Endothelial cell of umbilical vein (primary cell): Measurements from ENCODE around the gene FAM131B. TPM values are rescaled to one million over a fixed set of nuclear protein-coding genes. Genes with fewer than 3 reads are reported as not detected.

Experiments used
- BruUV-seq: library from RNA; stranded (reverse); fragments of 400-500 nt; replicated peaks from 2 replicates; lab custom pipeline; 2021; lab: Mats Ljungman, UMichigan
- CTCF ChIA-PET: fragments of 300-600, 350-600 bp; sonication (Branson Sonifier 250); formaldehyde crosslinking; loops from one replicate; lab custom pipeline; 2021; ENCODE audit warnings: antibody characterized with exemption, inconsistent platforms; lab: Charles Lee
- POLR2A ChIA-PET: fragments of 300-600, 350-600 bp; sonication (Branson Sonifier 250); formaldehyde crosslinking; loops from one replicate; lab custom pipeline; 2021; ENCODE audit warnings: antibody characterized with exemption, inconsistent platforms; lab: Charles Lee
- DNase-seq: peaks from one replicate; pipeline ENCODE4 v3.0.0-alpha.2; 2011; ENCODE audit warnings: low read depth, low spot score
- FAIRE-seq: peaks from 2 replicates; lab custom pipeline; 2011; peaks lifted over from hg19 to GRCh38; lab: Jason Lieb, UNC
- H2AFZ ChIP-seq: 2 replicates; pipeline ENCODE4 v1.6.0; 2012; ENCODE audit warnings: low read depth, low read length, control low read depth, inconsistent platforms
- H3K27ac ChIP-seq: 2 replicates; pipeline ENCODE4 v1.5.1; 2011; ENCODE audit warnings: low read depth, mild to moderate bottlenecking, control low read depth, low read length, moderate library complexity; ENCODE audit not compliant: insufficient read depth
- H3K27me3 ChIP-seq, 2 experiments: 2 replicates each; pipeline versions ENCODE4 v1.6.0 to v1.6.1; 2011; ENCODE audit warnings: low read length in 2 of 2, mixed read lengths in 1 of 2; ENCODE audit not compliant: control insufficient read depth in 2 of 2, insufficient read depth in 2 of 2
- H3K36me3 ChIP-seq, 2 experiments: 2 replicates in 1 of 2; 3 replicates in 1 of 2; pipeline ENCODE4 v1.5.1; 2011; ENCODE audit warnings: low read length in 2 of 2, mild to moderate bottlenecking in 1 of 2, moderate library complexity in 1 of 2; ENCODE audit not compliant: control insufficient read depth in 2 of 2, insufficient read depth in 2 of 2; ENCODE audit errors: extremely low read depth in 1 of 2
- H3K4me1 ChIP-seq: 3 replicates; pipeline ENCODE4 v1.5.1; 2011; ENCODE audit warnings: mild to moderate bottlenecking, low read length; ENCODE audit not compliant: control insufficient read depth, insufficient read depth; ENCODE audit errors: extremely low read depth
- H3K4me2 ChIP-seq: 2 replicates; pipeline ENCODE4 v1.6.1; 2011; ENCODE audit warnings: low read length, control low read depth, mixed read lengths; ENCODE audit not compliant: insufficient read depth
- H3K4me3 ChIP-seq, 3 experiments: fragments of 200-600 bp in 1 of 3; sonication (generic), shearing (Covaris generic) in 1 of 3; replicated peaks in 1 of 3; 2 replicates each; pipeline ENCODE4 v1.5.1; 2011 to 2016; ENCODE audit warnings: control low read depth in 3 of 3, low read length in 3 of 3, mild to moderate bottlenecking in 2 of 3, inconsistent platforms in 1 of 3, low read depth in 1 of 3, moderate library complexity in 1 of 3; ENCODE audit not compliant: insufficient read depth in 1 of 3
- H3K79me2 ChIP-seq: 2 replicates; pipeline ENCODE4 v1.6.0; 2012; ENCODE audit warnings: low read length, inconsistent platforms; ENCODE audit not compliant: control insufficient read depth, insufficient read depth
- H3K9ac ChIP-seq: replicated peaks from 2 replicates; pipeline ENCODE3; 2011; ENCODE audit warnings: low read length, control low read depth; ENCODE audit not compliant: insufficient read depth; ENCODE audit errors: extremely low read depth
- H3K9me1 ChIP-seq: replicated peaks from 3 replicates; pipeline ENCODE4 v1.6.0; 2011; ENCODE audit warnings: mild to moderate bottlenecking, low read length; ENCODE audit not compliant: control insufficient read depth, insufficient read depth; ENCODE audit errors: extremely low read depth
- H3K9me3 ChIP-seq: replicated peaks from 2 replicates; pipeline ENCODE4 v1.5.1; 2012; ENCODE audit warnings: low read length, inconsistent platforms; ENCODE audit not compliant: control insufficient read depth, insufficient read depth
- H4K20me1 ChIP-seq: replicated peaks from 2 replicates; pipeline ENCODE3; 2011; ENCODE audit warnings: mild to moderate bottlenecking, low read length; ENCODE audit not compliant: control insufficient read depth, insufficient read depth; ENCODE audit errors: extremely low read depth
- CTCF ChIP-seq, 2 donors: IDR thresholded peaks; 1 replicate in 1 of 2; 2 replicates in 1 of 2; pipeline ENCODE4 v1.5.1; 2011; ENCODE audit warnings: low read length in 2 of 2, mild to moderate bottlenecking in 2 of 2, moderate library complexity in 2 of 2, control low read depth in 1 of 2, inconsistent platforms in 1 of 2, low read depth in 1 of 2; ENCODE audit not compliant: insufficient read depth in 1 of 2; ENCODE audit errors: extremely low read depth in 1 of 2
- EZH2 ChIP-seq: IDR thresholded peaks from 2 replicates; pipeline ENCODE4 v1.6.1; 2012; ENCODE audit warnings: borderline replicate concordance, low read depth, mild to moderate bottlenecking, moderate library complexity, low read length, inconsistent platforms; ENCODE audit not compliant: severe bottlenecking
- FOS ChIP-seq: IDR thresholded peaks from 2 replicates; pipeline ENCODE4 v1.6.1; 2011; ENCODE audit warnings: mild to moderate bottlenecking, low read length, moderate library complexity, borderline replicate concordance; ENCODE audit not compliant: insufficient read depth
- GATA2 ChIP-seq: IDR thresholded peaks from 2 replicates; pipeline ENCODE4 v1.7.0; 2011; ENCODE audit warnings: low read depth, mild to moderate bottlenecking, moderate library complexity, mixed read lengths, low read length; ENCODE audit not compliant: insufficient read length, insufficient read depth
- JUN ChIP-seq: IDR thresholded peaks from 2 replicates; pipeline ENCODE4 v1.6.1; 2011; ENCODE audit warnings: borderline replicate concordance, low read depth; ENCODE audit not compliant: insufficient read length, insufficient read depth
- MYC ChIP-seq: IDR thresholded peaks from one replicate; pipeline ENCODE4 v1.6.1; 2011; ENCODE audit warnings: mild to moderate bottlenecking, low read depth, low read length
- POLR2A ChIP-seq: IDR thresholded peaks from 2 replicates; pipeline ENCODE4 v1.6.1; 2012; ENCODE audit warnings: low read depth, mild to moderate bottlenecking, control low read depth, low read length
- POLR2AphosphoS5 ChIP-seq: IDR thresholded peaks from 2 replicates; pipeline ENCODE4 v1.6.1; 2012; ENCODE audit warnings: low read depth, mild to moderate bottlenecking, control low read depth, low read length, moderate library complexity; ENCODE audit not compliant: insufficient read depth
- dilution Hi-C: fragments of 300-500 bp; cut with MboI; formaldehyde crosslinking; loops from one replicate; pipeline ENCODE4 v1.15.0; 2019; ENCODE audit warnings: low sequenced_read_pairs; ENCODE audit not compliant: extremely low pct_ligation_motif_present
- intact Hi-C: fragments of 100-400 bp; cut with micrococcal nuclease; formaldehyde crosslinking; loops from one replicate; pipeline ENCODE4 v1.10.0; 2022
- polyA plus RNA-seq, 4 experiments: library from polyadenylated mRNA; depleted of rRNA in 3 of 4; stranded (reverse) in 3 of 4; unstranded in 1 of 4; fragments of >200 nt; gene quantifications; 2 replicates each; pipeline versions ENCODE4 v1.2.1 to v1.2.3, GENCODE V29; 2011 to 2012; ENCODE audit warnings: missing spikeins in 1 of 4
- total RNA-seq: library from RNA; stranded (reverse); gene quantifications from 2 replicates; pipeline ENCODE4 v1.2.3, GENCODE V29; 2021
- TF ChIP-seq, protein P1 (sequence below): IDR thresholded peaks from 2 replicates; pipeline ENCODE4 v1.6.1; 2011; ENCODE audit not compliant: insufficient read depth, insufficient read length

Gene FAM131B
- total and polyA plus RNA-seq, 2 donors (not counting 3 experiments of a cell fraction or from before 2014, with no cell fraction given) = 1.6 to 1.8 TPM

DNA sequence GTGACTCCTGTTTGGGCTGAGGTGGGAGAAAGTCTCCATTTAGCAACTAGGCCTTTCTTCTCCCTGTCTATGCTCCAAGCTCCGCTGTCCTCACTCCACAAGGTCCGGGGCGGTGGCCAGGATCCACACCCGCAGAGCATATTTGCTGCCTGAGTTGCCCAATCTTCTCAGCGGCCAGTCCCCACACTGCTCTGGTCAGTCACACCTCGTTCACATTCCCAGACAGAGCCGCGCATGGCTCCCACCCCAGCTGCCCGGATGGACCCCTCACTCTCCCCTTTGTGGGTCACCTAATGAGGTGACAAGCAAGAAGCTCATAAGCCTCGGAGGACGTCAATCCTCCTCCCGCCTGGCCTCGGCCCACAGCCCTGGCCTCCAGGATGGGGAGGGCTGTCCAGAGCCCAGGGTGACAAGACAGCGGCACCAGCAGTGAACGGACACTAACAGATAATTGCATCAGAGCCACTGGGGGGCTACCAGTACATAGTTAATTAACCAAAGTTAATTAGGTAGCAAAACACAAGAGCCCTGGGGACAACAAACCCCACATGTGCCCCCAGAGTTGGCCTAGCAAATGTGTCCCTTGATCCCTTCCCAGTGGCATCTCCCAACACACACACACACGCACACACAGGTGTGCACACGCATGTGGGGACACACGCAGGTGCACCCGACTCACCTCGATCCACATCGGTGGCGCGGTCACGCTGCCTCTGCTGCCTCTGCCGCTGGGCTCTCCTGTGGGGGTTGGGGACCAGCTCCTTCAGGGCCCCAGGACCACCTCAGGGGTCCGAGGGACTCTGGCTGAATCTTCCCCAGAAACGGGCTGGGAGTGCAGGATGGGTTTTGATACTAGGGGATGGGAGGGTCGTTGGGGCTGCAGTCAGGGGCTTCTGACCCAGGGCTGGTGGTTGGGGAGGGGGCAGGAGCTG, 34.4 kb upstream of the FAM131B start:
- POLR2A ChIA-PET = no interaction called here
- H3K36me3 ChIP-seq = peaks cover 0 to 1% of the 10 kb centered on the region in 2 experiments
- H3K79me2 ChIP-seq = no peaks in the 10 kb centered on the region
- H3K27me3 ChIP-seq = no peaks in the 10 kb centered on the region
- H3K27ac ChIP-seq = no peak overlapping the region
- intact Hi-C loops = no loop called here
- TF ChIP-seq EZH2 = no peak
- TF ChIP-seq FOS = no peak
- TF ChIP-seq POLR2AphosphoS5 = no peak
- TF ChIP-seq, protein P1, sequence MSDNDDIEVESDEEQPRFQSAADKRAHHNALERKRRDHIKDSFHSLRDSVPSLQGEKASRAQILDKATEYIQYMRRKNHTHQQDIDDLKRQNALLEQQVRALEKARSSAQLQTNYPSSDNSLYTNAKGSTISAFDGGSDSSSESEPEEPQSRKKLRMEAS = no peak
- TF ChIP-seq JUN = no peak
- no peak for TF ChIP-seq MYC
- TF ChIP-seq GATA2 = no peak
- no peak for TF ChIP-seq CTCF (IDR thresholded peaks at IDR 0.05; ENCODE audit: extremely low read depth in 1 of 2, insufficient read depth in 1 of 2, low read depth in 1 of 2, low read length in 2 of 2)
- no peak for TF ChIP-seq POLR2A
- no peak overlapping the region for H3K4me2 ChIP-seq
- dilution Hi-C loops = loop anchor here (25.0 kb wide), 1 partner anchor 115 kb away; no protein-coding TSS in a partner anchor
- H3K4me1 ChIP-seq = peaks cover 32% of the 10 kb centered on the region
- H3K9me1 ChIP-seq = no peaks in the 10 kb centered on the region
- no peaks in the 10 kb centered on the region for H4K20me1 ChIP-seq
- BruUV-seq = no TSS peak
- CTCF ChIA-PET = interaction anchor here (1.1 to 2.0 kb wide), 6 partner anchors 10 to 157 kb away, joined by 3 to 12 read pairs (median 4); no protein-coding TSS in a partner anchor
- H3K4me3 ChIP-seq = no peak overlapping the region
- DNase-seq (no peak), FAIRE-seq (no peak)
- H3K9me3 ChIP-seq = no peaks in the 10 kb centered on the region
- H2AFZ ChIP-seq = no peak overlapping the region
- no peak overlapping the region for H3K9ac ChIP-seq
